Body of pancreas (tissue), 4 donors: ENCODE results near the gene LRCH2.

Experiments used
- CTCF ChIP-seq, 7 experiments: fragments of 450-650 bp in 4 of 7; fragments of 200-600 bp in 3 of 7; sonication (generic) in 3 of 7; IDR thresholded peaks; one replicate each; pipeline ENCODE4 v1.5.1; 2016 to 2019; ENCODE audit warnings: antibody characterized with exemption in 7 of 7
- POLR2A ChIP-seq, 3 donors: fragments of 450-650 bp; IDR thresholded peaks; one replicate each; pipeline ENCODE4 v1.6.1; 2016; ENCODE audit warnings: antibody characterized with exemption in 3 of 3, mild to moderate bottlenecking in 2 of 3

- no peak for TF ChIP-seq CTCF (IDR thresholded peaks at IDR 0.05)
- no peak for TF ChIP-seq POLR2A (IDR thresholded peaks at IDR 0.05)
These were observed 166.1 kb downstream of the LRCH2 start for GRCh38 chrX:115067812-115068211.
